ENCODE data around the gene SNRPA.

SNRPA gene

GRCh38 chr19:40797166-40797962 lies 46.4 kb downstream of the SNRPA start:
- Histone ChIP-seq H4K20me1 (ENCODE audit: insufficient read depth, low read length) (peaks cover 25% of the 10 kb centered on the region), H3K9ac (ENCODE audit: low read depth, low read length) (no peak overlapping the region; the same call in 1 of the 2 replicates), H3K27me3 (ENCODE audit: insufficient read depth, low read length, poor library complexity) (no peaks in the 10 kb centered on the region), H3K27ac (ENCODE audit: low read length) (peak overlapping the region; percentile 82; the same call in 1 of the 2 replicates), H3K79me2 (ENCODE audit: insufficient read depth, low read length) (peaks cover 35% of the 10 kb centered on the region), H3K4me3 (ENCODE audit: low read depth in 1 of 2, low read length in 2 of 2) (peak overlapping the region in 1 of 2 experiments; percentile 67; a peak in 2 of 4 replicates), H3K4me2 (ENCODE audit: insufficient read depth, low read length) (peak overlapping the region; percentile 70), H3K4me1 (ENCODE audit: insufficient read depth, low read length) (peaks cover 37% of the 10 kb centered on the region), H3K9me3 (ENCODE audit: insufficient read depth, low read length, severe bottlenecking) (no peaks in the 10 kb centered on the region), H3K36me3 (ENCODE audit: insufficient read depth, low read length) (peaks cover 21% of the 10 kb centered on the region), H2AFZ (ENCODE audit: low read depth, low read length) (no peak overlapping the region)
- no peak for ATAC-seq (ENCODE audit: insufficient read depth, low read depth)
- no peak for DNase-seq
- TF ChIP-seq, protein P1, sequence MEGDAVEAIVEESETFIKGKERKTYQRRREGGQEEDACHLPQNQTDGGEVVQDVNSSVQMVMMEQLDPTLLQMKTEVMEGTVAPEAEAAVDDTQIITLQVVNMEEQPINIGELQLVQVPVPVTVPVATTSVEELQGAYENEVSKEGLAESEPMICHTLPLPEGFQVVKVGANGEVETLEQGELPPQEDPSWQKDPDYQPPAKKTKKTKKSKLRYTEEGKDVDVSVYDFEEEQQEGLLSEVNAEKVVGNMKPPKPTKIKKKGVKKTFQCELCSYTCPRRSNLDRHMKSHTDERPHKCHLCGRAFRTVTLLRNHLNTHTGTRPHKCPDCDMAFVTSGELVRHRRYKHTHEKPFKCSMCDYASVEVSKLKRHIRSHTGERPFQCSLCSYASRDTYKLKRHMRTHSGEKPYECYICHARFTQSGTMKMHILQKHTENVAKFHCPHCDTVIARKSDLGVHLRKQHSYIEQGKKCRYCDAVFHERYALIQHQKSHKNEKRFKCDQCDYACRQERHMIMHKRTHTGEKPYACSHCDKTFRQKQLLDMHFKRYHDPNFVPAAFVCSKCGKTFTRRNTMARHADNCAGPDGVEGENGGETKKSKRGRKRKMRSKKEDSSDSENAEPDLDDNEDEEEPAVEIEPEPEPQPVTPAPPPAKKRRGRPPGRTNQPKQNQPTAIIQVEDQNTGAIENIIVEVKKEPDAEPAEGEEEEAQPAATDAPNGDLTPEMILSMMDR (IDR thresholded peaks at IDR 0.05; ENCODE audit: borderline replicate concordance, extremely low read depth, low read length, poor library complexity, severe bottlenecking): no peak
- no peak for TF ChIP-seq EZH2 (IDR thresholded peaks at IDR 0.05; ENCODE audit: borderline replicate concordance, low read depth, low read length, severe bottlenecking)

DNA sequence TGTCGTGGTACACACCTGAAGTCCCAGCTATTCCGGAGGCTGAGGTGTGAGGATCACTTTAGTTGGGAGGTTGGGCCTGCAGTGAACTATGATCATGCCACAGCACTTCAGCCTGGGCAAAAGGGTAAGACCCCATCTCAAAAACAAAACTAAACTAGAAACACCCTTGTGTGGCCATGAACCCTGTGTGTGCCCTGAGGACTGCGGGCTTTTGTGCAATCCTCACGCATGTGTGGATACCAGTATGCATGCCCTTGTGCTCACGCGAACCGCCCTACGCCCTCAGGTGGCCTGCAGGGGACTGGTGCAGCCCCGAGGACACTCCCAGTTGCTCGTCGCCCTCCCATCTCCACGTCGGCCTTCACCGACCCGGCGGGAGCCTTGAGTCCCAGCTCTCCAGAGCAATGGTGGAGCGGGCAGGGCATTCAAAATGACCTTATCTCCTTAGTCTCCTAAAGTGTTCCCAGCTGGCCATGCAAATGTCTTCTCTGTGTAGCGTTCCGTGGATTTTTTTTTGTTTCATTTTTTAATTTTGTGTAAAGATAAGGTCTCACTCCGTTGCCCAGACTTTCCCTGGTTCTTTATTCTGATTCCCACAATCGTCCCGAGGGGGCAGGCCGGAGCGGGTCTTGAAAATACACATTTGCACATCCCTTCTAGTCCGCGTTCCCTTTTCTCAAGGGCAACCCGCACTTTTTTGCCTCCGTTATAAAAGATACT lies 47.1 kb downstream of the SNRPA start:
- Histone ChIP-seq H3K27me3 (ENCODE audit: insufficient read depth, low read length, poor library complexity) (no peaks in the 10 kb centered on the region), H2AFZ (ENCODE audit: low read depth, low read length) (peak overlapping the region; percentile 85), H4K20me1 (ENCODE audit: insufficient read depth, low read length) (peaks cover 33% of the 10 kb centered on the region), H3K9me3 (ENCODE audit: insufficient read depth, low read length, severe bottlenecking) (no peaks in the 10 kb centered on the region), H3K4me3 (ENCODE audit: low read depth in 1 of 2, low read length in 2 of 2) (peak overlapping the region; percentile 48 to 67; a peak in 3 of 4 replicates), H3K9ac (ENCODE audit: low read depth, low read length) (peak overlapping the region; percentile 62), H3K4me1 (ENCODE audit: insufficient read depth, low read length) (peaks cover 44% of the 10 kb centered on the region), H3K4me2 (ENCODE audit: insufficient read depth, low read length) (peak overlapping the region; percentile 70), H3K79me2 (ENCODE audit: insufficient read depth, low read length) (peaks cover 43% of the 10 kb centered on the region), H3K36me3 (ENCODE audit: insufficient read depth, low read length) (peaks cover 29% of the 10 kb centered on the region), H3K27ac (ENCODE audit: low read length) (peak overlapping the region; percentile 82)
- peak; percentile 43 for DNase-seq
- ATAC-seq (ENCODE audit: insufficient read depth, low read depth): peak; percentile 18; the same call in 2 of the 3 replicates
- TF ChIP-seq EZH2 (IDR thresholded peaks at IDR 0.05; ENCODE audit: borderline replicate concordance, low read depth, low read length, severe bottlenecking): no peak
- TF ChIP-seq, protein P1 (IDR thresholded peaks at IDR 0.05; ENCODE audit: borderline replicate concordance, extremely low read depth, low read length, poor library complexity, severe bottlenecking): peak; percentile 41

DNA sequence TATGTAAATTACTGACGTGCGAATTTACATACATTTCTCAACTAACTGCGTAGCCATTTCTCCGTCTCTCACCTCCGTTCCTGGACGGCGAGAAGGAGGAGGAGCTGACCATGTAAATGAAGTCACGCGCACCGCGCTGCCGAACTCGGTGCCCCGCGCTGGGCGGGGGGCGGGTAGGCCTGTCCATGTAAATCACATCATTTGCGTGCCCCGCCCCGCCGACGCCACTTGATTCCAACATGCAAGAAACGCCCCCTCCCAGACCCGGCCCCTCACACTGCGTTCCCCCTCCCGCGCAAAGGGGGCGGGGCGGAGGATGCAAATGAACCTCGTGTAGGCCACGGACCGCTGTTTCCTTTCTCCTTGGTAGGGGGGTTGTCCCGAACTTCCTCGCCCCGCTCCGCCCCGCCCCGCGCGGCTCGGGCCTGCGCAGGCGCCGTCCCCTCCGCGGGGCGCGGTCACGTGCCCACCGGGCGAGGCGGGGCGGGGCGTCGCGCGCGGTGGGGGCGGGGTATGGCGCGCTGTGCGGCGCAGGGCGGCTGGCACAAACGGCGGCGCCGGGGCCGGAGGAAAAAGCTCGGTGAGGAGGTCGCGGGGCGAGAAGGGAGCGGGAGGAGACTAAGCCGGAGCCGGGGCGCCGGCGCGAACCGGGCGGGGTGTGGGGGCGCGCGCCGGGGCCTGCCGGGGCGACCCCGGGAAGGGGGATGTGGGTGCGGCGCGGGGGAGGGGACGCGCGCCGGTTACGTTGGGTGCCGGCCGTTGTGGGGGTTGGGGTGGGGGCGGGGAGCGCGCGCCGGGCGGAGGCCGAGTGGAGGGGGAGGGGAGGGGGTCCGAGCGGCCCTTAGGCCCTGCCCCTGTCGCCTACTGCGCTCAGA lies 47.9 kb downstream of the SNRPA start, which contains the start of gene EGLN2:
Gene EGLN2 (plus strand): TSS at position 509 of the 875 bp plus-strand sequence. CDS start 1,382 bp downstream, outside the sequence.
- peak within 1 kb of the TSS; percentile 79 to 92; a peak in 3 of 4 replicates for H3K4me3 ChIP-seq (ENCODE audit: low read depth in 1 of 2, low read length in 2 of 2)
- peak; percentile 100 for DNase-seq
- peak within 1 kb of the TSS; percentile 90 for H3K27ac ChIP-seq (ENCODE audit: low read length)
- no peaks in the 10 kb centered on the region for H3K9me3 ChIP-seq (ENCODE audit: insufficient read depth, low read length, severe bottlenecking)
- ATAC-seq (ENCODE audit: insufficient read depth, low read depth): peak; percentile 91
- H3K27me3 ChIP-seq (ENCODE audit: insufficient read depth, low read length, poor library complexity): no peaks in the 10 kb centered on the region
- no peak for TF ChIP-seq EZH2 (IDR thresholded peaks at IDR 0.05; ENCODE audit: borderline replicate concordance, low read depth, low read length, severe bottlenecking)
- TF ChIP-seq, protein P1 (IDR thresholded peaks at IDR 0.05; ENCODE audit: borderline replicate concordance, extremely low read depth, low read length, poor library complexity, severe bottlenecking): no peak
- peaks cover 51% of the 10 kb centered on the region for H3K4me1 ChIP-seq (ENCODE audit: insufficient read depth, low read length)
- H3K36me3 ChIP-seq (ENCODE audit: insufficient read depth, low read length): peaks cover 37% of the 10 kb centered on the region
- peak within 1 kb of the TSS; percentile 70 for H3K4me2 ChIP-seq (ENCODE audit: insufficient read depth, low read length)
- peak within 1 kb of the TSS; percentile 92 for H3K9ac ChIP-seq (ENCODE audit: low read depth, low read length)
- peaks cover 51% of the 10 kb centered on the region for H3K79me2 ChIP-seq (ENCODE audit: insufficient read depth, low read length)
- H4K20me1 ChIP-seq (ENCODE audit: insufficient read depth, low read length): peaks cover 41% of the 10 kb centered on the region
- H2AFZ ChIP-seq (ENCODE audit: low read depth, low read length): peak within 1 kb of the TSS; percentile 85
